HL-60/S4 (cell line): ENCODE measurements around the gene MAPK1.
"Not testable (repeated sequence)": the region's sequence is repeated elsewhere in the genome, so short reads cannot be mapped to it uniquely, and the experiment has no call there.

ENCODE experiments used
- in situ Hi-C: fragments of 300-500 bp; cut with MboI; formaldehyde crosslinking; loops from 2 replicates; pipeline ENCODE4 v1.14.3; 2022; ENCODE audit warnings: low sequenced_read_pairs

The MAPK1 gene

DNA sequence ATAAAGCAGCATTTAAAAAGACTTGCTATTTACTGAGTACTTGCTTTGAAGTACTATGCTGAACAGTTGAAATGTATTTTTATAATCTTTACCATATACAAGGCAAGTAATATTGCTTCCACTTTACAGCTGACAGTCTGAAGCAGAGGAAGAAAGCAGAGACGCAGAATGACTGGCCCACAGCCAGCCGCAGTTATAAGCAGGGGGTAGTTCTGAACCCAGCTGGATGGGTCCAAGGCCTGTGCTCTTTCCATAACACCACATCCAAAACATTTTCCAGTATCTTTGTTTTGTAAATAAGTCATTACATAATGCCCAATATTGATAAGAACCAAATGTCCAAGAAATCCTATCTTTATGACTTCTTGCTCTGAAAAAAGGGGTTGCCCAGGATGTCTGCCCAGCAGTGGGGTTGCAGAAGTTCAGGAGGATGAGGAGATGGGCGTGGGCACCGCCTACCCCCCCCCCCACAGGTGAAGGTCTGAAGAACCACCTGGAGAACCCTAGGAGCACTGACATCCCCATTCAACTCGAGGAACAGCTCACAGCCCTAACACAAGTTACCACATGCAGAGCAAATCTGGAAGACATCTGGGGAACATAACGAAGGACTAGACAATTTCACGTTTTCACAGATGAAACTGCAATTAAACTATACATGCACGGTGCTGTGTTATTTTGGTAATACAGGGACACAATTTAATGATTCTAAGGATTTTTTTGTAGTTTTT lies 107.6 kb downstream of the MAPK1 start:
- in situ Hi-C loops = no loop called here

DNA sequence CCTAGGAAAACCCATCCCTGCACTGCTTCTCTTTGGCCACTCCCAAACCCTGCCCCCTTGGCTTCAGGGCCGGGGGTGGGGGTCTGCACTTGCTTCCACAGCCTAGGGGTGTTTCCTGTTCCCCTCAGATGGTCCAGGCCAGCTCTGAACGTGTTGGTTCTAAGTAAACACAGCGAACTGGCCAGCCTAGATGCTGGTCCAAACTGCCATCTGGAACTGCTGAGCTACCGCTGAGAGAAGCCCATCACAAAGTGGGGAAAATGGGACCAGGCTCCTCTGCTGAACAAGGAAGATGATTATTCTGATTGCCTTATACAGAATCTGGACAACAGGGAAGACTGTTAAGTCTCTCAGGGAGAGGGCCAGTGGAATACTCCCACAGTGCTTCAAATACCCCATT lies 108.4 kb downstream of the MAPK1 start:
- in situ Hi-C loops = no loop called here

DNA sequence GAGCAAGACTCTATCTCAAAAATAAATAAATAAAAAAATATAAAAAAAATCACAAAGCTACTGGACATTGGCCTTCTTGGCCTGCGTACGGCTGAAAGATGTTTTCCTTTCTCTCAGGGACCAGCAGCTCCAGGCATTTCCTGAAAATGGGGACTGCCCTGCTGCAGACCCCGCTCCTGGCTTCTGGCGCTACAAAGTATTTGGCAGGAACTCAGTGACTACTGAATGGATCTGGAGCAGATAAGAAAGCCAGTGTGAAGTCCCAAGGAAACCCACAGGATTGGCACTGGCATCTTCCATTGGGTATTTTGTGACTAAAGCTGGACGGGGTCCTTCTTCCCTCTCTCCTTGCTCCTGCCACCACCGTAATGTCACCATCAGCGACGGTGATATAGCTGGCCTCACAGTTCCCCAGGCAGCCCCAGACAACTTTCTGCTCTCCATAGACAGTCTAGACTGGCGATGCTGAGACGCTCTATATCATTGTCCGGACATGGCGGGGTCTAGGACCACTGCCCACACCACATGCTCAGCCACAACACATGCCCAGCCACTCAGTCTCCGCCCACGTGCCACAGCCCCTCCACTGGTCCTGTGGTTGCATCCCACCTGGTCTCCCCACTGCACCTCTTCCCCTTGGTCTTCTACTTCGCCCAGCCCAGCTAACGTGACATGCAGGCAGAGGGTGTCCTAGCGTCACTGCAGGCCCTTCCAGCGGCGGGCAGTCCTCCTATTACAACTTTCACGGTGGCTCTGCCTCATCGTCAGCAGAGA lies 109.2 kb downstream of the MAPK1 start:
- in situ Hi-C loops = no loop called here

DNA sequence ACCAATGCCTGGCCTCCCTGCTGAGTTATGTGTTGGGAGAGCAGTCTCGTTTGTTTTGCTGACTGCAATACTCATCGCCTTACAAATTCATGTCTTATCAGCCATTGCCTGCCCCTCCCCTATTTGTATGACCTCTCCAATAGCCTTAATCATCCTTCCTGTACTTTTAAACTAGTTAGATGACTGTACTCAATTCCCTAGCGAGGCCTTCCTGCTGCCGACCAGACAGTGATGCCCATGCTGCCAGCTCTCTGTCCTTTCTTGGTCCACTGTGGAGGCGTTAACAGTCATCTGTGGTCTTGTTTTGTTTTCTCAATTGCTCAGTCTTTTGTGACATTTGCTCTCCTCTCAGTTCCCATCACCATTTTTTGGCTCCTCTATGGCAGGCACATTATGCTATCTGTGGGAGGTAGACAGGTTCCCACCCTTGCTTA lies 111.6 kb downstream of the MAPK1 start:
- in situ Hi-C loops = no loop called here

DNA sequence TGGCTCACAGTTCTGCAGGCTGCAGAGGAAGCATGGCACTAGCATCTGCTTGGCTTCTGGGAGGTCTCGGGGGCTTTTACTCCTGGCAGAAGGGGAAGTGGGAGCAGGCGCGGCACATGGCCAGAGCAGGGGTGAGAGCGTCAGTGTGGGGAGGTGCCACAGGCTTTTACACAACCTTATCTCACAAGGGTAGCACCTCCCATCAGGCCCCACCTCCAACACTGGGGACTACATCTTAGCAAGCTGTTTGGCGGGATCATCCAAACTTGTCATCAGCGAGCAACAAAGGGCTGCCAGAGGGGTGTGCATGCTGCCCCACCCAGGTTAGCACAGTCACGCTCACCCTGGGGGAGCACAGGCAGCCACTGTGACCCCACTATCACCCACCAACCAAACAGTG lies 112.9 kb downstream of the MAPK1 start:
- in situ Hi-C loops = no loop called here

DNA sequence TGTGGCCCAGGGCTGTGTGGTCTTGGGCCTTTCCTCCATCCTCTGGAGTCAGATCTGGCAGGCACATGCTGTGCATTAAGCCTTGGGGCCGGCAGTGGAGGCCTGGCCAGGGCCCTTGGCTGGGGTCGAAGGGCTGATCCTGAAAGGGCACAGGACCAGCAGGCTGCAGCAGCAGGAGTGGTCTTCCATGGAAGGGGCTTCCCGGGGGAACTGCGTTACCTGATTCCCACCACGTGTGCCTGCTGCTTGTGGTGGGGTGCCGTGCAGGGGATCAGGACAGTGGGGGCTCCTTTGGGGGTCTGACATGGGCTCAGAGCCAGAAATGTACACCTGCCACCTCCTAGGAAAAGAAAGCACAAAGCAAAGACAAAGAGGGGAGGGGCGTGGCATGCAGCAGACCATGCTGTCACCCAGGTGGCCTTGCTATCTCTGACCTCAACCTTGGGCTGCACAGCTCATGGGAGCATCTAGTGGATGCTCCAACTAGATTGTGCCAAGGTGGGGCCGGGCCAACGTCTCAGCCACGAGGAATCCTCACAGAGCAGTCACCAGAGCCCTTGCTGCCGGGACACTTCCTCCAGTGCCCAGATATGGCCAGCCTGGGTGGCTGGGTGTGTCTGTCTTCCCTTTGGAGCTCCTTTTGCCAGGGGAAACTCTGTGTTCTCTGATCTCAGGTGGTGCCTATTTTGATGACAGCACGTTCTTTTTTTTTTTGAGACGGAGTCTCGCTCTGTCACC lies 113.9 kb downstream of the MAPK1 start:
- in situ Hi-C loops = no loop called here

DNA sequence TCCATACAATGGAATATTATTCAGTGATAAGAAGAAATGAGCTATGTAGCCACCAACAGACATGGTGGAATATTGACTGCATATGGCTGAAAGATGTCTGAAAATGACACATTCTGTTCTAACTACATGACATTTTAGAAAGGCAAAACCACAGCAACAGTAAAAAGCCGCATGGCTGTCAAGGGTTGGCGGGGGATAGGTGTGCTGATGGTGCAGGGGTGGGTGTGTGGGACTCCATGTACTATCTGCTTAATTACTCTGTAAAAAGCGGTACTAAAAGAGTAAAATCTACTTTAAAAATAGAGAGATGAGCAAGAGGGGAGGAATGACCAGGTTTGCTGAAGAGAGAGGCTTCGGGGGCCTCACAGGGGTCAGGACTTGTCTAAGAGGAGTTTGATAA lies 115.2 kb downstream of the MAPK1 start:
- in situ Hi-C loops = no loop called here

DNA sequence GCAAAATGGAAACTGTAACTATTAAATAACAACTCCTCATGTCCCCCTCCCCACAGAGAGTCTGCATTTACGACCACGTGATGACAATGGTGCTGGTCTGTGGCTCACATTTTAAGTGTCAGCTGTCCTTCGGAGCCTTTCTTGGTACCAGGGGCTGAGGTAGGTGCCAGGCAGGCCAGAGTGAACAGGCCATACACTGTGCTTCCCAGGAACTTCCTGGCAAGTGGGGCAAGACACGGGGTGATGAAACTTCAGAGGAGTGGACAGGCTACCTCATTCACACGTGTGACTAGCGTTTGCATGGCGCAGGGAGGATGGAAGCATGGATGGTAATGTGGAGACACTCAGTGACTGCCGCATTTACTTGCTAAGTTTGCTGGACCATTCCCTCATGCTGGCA lies 121.5 kb downstream of the MAPK1 start:
- in situ Hi-C loops = no loop called here

DNA sequence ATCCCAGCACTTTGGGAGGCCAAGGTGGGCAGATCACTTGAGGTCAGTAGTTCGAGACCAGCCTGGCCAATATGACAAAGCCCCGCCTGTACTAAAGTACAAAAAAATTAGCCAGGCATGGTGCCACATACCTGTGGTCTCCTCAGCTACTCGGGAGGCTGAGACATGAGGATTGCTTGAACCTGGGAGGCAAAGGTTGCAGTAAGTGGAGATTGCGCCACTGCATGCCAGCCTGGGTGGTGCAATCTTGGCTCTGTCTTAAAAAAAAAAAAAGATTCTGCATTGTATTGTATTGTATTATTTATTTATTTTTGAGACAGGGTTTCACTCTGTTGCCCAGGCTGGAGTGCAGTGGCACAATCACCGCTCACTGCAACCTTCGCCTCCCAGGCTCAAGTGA lies 122.5 kb downstream of the MAPK1 start:
- in situ Hi-C loops = not testable (repeated sequence)

DNA sequence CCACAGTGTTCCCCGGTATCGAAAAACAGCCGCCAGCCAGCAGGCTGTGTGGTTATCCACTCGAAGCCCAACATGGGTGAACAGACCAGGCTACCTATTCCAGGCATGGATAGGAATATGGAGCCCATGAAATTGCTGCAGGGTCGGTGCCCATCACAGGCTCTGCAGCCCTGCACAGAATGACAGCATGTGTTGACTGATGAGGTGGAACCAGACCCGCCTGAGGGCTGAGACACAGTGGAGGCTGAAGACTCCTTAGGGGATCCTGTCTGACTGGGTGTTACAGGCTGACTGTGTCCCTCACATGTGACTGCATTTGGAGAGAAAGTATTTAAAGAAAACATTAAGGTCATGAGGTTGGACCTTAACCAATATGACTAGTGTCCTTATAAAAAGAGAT lies 125.7 kb downstream of the MAPK1 start:
- in situ Hi-C loops = no loop called here

DNA sequence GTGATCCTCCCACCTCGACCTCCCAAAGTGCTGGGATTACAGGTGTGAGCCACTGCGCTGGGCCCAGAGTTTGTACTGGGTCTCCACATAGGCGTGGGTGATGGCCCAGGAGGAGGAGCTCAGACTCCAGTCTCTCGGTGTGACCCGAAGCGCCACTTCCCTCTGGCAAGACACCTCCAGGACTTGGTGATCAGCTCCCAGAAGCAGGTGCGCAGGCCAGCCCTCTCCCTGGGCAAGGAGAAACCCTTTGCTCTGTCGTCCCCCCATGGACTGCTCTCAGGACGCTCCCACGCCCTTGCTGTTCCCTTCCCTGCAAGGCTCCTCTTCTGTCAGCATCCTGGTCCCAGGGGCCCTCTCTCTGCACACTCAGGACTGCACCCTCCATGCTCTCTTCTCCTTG lies 126.4 kb downstream of the MAPK1 start:
- in situ Hi-C loops = no loop called here

DNA sequence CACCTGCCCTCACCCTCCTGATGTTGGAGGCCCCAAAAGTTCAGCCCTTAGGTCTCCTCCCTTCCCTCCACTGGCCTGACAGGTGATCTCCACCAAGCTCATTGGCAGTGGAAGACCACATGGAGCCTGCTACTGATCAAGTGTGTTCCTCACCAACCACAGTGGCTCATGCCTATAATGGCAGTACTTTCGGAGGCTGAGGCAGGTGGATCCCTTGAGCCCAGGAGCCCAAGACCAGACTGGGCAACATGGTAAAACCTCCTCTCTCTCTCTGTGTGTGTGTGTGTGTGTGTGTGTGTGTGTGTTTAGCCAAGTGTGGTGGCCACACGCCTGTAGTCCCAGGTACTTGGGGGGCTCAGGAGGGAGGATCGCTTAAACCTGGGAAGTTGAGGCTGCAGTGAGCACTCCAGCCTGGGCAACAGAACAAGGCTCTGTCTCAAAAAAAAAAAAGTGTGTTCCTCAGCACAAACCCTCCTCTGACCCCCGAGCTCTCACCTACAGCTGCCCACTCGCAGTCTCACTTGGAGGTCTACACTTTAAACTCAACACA lies 127.5 kb downstream of the MAPK1 start:
- in situ Hi-C loops = no loop called here

DNA sequence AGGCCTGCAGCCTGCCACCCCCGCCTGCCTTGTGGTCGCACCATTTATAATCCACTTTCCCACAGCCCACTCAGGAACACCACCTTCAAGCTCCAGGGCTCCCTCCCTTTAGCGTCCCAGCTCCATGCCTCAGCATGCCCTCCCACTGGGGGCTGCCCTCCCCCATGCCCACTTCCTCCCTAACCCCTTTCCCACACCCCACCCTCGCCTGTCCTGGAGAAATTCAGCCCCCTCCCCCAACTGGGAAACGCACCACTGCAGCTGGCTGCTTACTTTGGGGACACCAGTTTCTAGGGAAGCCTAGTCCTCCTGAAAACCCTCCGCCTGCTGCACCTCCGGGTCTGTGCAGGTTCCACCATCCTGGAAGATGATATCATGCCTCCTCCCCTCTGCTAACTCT lies 128.5 kb downstream of the MAPK1 start:
- in situ Hi-C loops = no loop called here

DNA sequence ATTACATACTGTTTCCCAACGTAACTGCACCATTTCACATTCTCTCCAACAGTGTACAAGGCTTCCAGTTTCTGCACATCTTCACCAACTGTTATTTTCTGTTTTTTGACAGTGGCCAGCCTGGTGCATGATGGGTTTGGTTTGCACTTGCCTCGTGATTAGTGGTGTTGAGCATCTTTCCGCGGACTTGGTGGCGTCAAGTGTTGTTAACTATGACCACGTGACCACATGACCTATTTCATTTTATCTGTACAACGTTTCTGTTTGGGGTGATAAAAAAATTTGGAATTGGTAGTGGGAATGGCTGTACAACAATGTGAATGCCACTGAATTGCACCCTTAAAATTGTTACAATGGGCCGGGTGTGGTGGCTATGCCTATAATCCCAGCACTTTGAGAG lies 129.4 kb downstream of the MAPK1 start:
- in situ Hi-C loops = no loop called here

DNA sequence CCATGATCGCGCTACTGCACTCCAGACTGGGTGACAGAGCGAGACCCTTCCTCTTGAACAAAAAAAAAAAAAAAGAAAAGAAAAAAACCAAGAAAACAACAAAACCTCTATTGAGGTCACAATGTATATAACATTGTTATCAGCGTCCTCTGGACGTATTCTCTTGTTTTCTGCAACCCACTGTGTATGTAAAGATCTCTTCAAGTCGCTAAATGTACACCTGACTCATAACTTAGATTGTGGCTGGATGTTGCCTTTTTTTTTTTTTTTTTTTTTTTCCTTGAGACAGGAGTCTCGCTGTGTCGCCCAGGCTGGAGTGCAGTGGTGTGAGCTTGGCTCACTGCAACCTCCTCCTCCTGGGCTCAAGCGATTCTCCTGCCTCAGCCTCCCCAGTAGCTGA lies 130.5 kb downstream of the MAPK1 start:
- in situ Hi-C loops = no loop called here

DNA sequence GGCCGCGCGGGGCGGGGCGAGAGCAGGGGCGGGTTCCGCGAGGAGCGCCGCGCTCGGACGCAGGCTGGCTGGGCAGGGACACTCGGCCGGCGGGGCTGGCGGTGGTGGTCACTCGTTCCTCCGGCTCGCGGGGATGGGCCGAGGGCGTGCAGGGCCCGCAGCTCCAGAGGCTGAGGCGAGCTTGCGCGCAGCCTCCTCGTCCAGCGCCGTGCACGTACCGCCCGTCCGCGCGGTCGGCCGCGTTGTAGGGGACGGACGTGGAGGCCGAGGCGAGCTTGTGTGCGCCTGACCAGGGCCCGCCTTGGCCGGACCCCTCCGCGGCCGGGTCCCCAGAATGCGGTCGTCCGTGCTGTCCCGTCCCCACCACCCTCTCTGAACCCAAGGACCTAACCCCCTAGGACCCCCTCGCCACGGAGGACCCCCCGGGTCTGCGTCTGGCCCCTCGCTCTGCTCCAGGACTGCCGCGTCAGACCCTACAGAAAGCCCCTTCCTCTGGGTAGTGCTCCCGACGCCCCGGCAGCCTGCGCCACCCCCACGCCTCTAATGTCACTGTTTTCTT lies 131.3 kb downstream of the MAPK1 start:
- in situ Hi-C loops = no loop called here

DNA sequence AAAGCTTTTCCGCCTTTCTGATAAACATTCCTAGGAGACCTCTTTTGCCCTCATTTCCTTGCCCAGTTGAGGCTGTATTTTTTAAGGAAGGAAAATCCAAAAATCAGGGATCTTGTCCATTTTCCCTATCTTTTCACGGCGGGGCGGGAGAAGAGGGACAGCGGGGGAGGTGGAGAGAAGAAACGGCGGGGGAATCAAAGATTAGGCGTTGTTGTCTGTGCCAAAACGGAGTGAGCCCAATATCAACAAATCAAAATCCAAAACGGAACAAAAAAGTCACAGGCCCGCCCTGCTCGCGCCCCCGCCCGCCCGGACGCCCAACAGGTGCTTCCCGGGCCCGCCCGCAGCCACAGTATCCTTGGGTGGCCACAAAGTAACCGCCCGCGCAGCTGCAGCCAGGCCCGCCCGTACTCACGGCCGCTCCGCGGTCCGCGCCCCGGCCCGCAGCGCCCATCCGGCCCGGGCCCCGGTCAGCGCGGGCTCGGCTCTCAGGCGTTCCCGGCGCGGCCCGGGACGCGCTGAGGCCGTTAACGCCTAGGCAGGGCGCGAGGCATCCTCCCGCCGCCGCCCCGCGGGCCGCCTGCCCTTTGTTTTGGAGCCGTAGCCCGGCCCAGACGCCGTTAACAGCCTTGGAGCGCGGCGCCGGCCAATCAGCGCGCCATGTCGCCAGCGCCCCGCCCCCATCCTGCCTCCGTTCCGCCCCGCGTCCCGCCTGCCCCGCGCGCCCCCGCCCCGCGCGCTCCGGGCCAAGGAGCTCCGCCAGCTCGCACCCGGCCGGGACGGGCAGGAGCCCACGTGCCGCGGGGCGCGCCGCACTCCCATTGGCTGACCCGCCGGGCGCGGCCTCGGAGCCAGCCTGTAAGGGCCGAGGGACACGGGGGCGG lies 132.0 kb downstream of the MAPK1 start, which contains the start of gene YPEL1:
TSS of gene YPEL1 (minus strand) at position 595 of the 884 bp plus-strand sequence. CDS start 25,050 bp downstream, outside the sequence.
- in situ Hi-C loops = no loop called here

DNA sequence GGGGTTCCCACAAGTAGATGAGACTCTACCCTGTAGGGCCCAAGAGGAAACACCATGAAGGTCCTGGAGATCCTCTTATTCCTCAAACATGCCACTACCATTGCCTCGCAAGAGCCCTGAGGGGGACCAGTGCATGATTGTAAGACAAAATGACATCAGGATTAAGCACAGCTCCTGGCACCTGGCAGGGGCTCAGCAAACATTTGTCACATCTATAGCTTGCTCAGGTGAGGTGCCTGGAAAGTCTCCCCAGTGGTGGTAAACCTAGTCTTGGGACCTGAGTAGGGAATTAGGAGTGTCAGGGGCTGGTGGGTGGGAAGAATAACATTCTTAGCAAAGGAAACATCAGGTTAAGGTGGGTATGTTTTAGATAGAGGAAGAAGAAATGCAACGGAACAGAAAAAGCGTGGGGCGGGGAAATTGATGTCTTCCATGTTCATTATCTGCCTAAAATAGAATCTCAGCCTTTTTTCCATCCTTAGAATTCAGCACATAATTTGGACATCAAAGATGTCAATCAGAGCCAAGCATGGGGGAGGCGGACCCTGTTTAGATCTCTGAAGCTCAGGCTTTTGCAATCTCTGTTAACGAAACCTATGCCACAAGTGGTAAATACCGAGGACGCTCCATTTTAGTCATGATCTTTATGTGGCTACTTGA lies 132.8 kb downstream of the MAPK1 start:
- in situ Hi-C loops = no loop called here

DNA sequence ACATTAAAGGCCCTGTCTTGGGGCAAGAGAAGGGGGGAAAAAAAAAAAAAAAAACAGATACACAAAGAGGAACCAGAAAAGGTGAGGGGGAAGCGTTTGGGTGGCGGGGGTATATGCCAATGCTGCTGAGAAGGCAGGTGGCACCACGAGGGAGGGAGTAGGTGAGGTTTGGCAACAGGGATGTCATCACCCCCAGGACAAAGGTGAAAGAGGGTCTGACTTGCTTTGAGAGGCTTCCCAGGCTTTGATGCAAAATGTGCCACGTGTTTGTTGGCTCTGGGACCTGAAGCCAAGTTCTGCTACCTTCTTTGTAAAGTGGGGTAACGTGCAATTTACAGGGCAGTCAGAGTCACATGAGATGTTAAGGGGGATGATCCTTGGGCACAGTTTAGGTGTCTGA lies 135.9 kb downstream of the MAPK1 start:
- in situ Hi-C loops = no loop called here
